ENCODE results near the gene FAM234B.

The FAM234B gene

DNA sequence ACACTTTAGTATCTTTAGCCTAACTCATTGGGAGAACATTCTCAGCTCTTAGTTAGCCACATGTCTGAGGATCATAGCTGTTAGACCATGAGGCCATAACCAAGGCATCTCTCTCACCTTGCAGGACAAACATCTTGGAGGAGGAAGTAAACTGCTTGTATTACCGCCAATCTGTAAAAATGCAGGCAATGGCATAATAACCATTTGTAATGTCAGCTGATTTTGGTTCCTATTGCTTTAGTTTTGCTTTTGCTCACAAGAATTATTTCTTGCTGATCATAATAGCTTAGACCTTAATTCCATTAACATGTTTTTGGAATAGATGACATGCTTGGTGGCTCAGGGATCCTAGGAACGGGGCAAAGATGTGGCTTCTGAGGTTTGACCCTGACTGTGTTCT lies 75.6 kb downstream of the FAM234B start:
- DNase-seq (ENCODE audit: low read depth), result no peak

DNA sequence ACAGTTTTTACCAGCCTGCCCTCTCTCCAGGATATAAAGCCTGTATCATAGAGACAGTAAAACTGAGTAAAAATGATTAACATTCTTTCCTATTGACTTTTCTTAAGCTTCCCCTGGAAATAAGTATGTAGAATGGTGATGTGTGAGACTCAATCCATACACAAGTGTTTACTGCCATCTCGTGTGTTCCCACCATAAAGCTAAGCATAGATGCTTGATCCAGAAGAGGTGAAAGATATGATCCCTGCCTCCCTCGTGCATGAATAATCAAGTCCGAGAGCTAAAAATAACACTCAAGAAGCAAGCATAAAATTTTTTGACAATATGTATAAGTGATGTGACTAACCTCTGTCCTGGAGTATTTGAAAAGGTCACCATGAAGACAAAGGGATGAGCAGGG lies 76.2 kb downstream of the FAM234B start:
- DNase-seq (ENCODE audit: low read depth), result no peak

GRCh38 chr12:13121568-13121967 lies 77.4 kb downstream of the FAM234B start:
- DNase-seq (ENCODE audit: low read depth), result no peak

GRCh38 chr12:13124656-13125505 lies 80.7 kb downstream of the FAM234B start:
- DNase-seq (ENCODE audit: low read depth), result no peak

DNA sequence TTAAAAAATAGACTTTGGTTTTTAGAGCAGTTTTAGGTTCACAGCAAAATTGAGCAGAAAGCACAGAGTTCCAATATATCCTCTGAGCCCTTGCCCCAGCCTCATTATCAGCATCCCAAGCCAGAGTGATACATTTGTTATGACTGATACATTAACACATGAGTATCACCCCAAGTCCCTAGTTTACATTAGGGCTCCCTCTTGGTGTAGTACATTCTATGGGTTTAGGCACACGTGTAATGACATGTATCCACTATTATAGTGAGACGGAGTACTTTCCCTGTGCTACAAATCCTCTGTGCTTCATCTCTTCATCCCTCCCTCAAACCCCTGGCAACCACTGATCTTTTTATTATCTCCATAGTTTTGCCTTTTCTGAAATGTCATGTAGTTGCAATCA lies 81.8 kb downstream of the FAM234B start:
- no peak for DNase-seq (ENCODE audit: low read depth)

DNA sequence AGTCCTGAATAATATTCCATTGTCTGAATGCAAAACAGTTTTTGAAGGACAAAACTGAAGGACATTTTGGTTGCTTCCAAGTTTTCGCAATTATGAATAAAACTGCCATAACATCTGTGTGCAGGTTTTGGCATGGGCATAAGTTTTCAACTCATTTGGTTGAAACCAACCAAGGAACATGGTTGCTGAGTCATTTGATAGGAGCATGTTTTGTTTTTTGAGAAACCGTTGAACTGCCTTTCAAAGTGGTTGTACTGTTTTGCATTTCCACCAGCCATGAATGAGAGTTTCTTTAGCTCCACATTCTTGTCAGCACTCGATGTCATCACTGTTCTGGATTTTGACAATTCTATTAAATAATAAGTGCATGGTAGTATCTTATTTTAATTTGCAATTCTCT lies 82.3 kb downstream of the FAM234B start:
- no peak for DNase-seq (ENCODE audit: low read depth)

- DNase-seq (ENCODE audit: low read depth), result no peak
These were observed 83.3 kb downstream of the FAM234B start for GRCh38 chr12:13127444-13127843.

DNA sequence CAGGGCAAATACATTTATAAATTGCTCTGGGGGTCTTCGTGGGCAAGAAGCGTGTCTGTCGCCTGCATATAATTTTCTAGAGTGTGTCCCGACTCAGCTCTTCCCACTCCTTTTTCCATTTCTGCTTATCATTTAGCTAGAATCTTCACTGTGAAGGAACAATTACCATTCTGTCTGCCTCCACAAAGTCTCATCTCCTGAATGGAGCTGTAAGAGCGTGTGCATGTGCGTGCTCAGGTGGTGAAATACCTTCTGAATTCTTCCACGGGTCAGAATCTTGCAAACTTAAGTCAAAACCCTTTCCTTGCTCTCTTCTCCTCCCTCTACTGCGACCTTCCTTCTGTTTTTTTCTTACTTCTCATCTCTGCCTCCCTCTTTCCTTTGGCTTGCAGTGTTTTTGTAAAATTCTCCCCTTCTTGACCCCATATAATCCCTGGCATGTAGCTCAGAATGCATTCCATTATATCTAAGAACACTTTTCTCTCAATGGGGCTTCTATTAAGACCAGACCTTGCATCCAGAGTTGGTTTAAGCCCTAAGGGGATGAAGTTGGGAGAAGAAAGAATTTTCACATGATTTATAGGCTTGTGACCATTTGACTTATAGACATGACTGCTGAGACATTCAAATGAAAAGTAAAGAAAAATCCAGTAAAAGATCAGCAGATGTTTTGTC lies 84.2 kb downstream of the FAM234B start:
- DNase-seq (ENCODE audit: low read depth), result no peak

GRCh38 chr12:13130981-13131380 lies 86.8 kb downstream of the FAM234B start:
- DNase-seq (ENCODE audit: low read depth), result no peak
